ENCODE results near the gene NPEPL1. TPM values are rescaled to one million over a fixed set of nuclear protein-coding genes. Genes with fewer than 3 reads are reported as not detected.
A peak's percentile ranks its signal among the peaks of the same experiment; 100 is the strongest.

Gene NPEPL1
- total and polyA plus RNA-seq, 11 donors, result 18.1 to 33.4 (median 30.1) TPM

GRCh38 chr20:58718121-58718563, 25.5 kb downstream of the NPEPL1 start:
- Histone ChIP-seq H3K4me1 (no peaks in the 10 kb centered on the region), H3K27ac (no peak overlapping the region), H3K9me3 (no peaks in the 10 kb centered on the region), H3K27me3 (peaks cover 0 to 32% (median 4%) of the 10 kb centered on the region in 9 donors), H3K4me3 (no peak overlapping the region), H3K36me3 (peaks cover 0 to 17% (median 0%) of the 10 kb centered on the region in 9 donors)
- TF ChIP-seq POLR2A (IDR thresholded peaks at IDR 0.05) (no peak), CTCF (IDR thresholded peaks at IDR 0.05) (no peak)
- DNase-seq (peak in 4 of 5 donors; percentile 4 to 47 (median 15)), ATAC-seq (no peak)
- intact Hi-C loops (cut with DNase I), result no loop called here
- 83 to 91% (median 89%) methylated on average over 10 to 15 of the region's 15 CpGs for WGBS, 4 donors

- Histone ChIP-seq H3K4me3 (no peak overlapping the region), H3K36me3 (peaks cover 0 to 14% (median 0%) of the 10 kb centered on the region in 9 donors), H3K9me3 (no peaks in the 10 kb centered on the region), H3K27me3 (peaks cover 0 to 37% (median 8%) of the 10 kb centered on the region in 9 donors), H3K27ac (no peak overlapping the region), H3K4me1 (no peaks in the 10 kb centered on the region)
- 83 to 88% (median 87%) methylated on average over 10 of the region's 10 CpGs for WGBS, 4 donors
- no peak for TF ChIP-seq POLR2A (IDR thresholded peaks at IDR 0.05)
- TF ChIP-seq CTCF (IDR thresholded peaks at IDR 0.05), result no peak
- peak in 2 of 5 donors; percentile 3 to 21 for DNase-seq
- intact Hi-C loops (cut with DNase I), result no loop called here
- no peak for ATAC-seq
These were observed 26.1 kb downstream of the NPEPL1 start for GRCh38 chr20:58718729-58719128.

GRCh38 chr20:58719258-58719657, 26.7 kb downstream of the NPEPL1 start:
- WGBS, 4 donors, result 67 to 77% (median 76%) methylated on average over 5 to 7 of the region's 7 CpGs
- intact Hi-C loops (cut with DNase I), result no loop called here
- Histone ChIP-seq H3K4me3 (no peak overlapping the region), H3K4me1 (no peaks in the 10 kb centered on the region), H3K27me3 (peaks cover 0 to 37% (median 8%) of the 10 kb centered on the region in 9 donors), H3K9me3 (no peaks in the 10 kb centered on the region), H3K36me3 (peaks cover 0 to 9% (median 0%) of the 10 kb centered on the region in 9 donors), H3K27ac (no peak overlapping the region)
- DNase-seq (peak in 2 of 5 donors; percentile 3 to 40), ATAC-seq (no peak)
- TF ChIP-seq POLR2A (IDR thresholded peaks at IDR 0.05) (no peak), CTCF (IDR thresholded peaks at IDR 0.05) (no peak)

- Histone ChIP-seq H3K4me1 (no peaks in the 10 kb centered on the region), H3K4me3 (no peak overlapping the region), H3K27me3 (peaks cover 0 to 37% (median 8%) of the 10 kb centered on the region in 9 donors), H3K9me3 (no peaks in the 10 kb centered on the region), H3K27ac (no peak overlapping the region), H3K36me3 (peaks cover 0 to 4% (median 0%) of the 10 kb centered on the region in 9 donors)
- WGBS, 4 donors, result 28 to 60% (median 34%) methylated on average over 1 to 6 of the region's 6 CpGs
- TF ChIP-seq CTCF (IDR thresholded peaks at IDR 0.05), result no peak
- TF ChIP-seq POLR2A (IDR thresholded peaks at IDR 0.05), result no peak
- no peak for ATAC-seq
- intact Hi-C loops (cut with DNase I), result no loop called here
- peak in 3 of 5 donors; percentile 2 to 40 (median 12) for DNase-seq
These were observed 27.4 kb downstream of the NPEPL1 start for GRCh38 chr20:58719971-58720371.
